Caco-2 (cell line): ENCODE results near the gene MR1. TPM values are rescaled to one million over a fixed set of nuclear protein-coding genes. Genes with fewer than 3 reads are reported as not detected.

Source experiments
- Bru-seq: library from RNA; stranded (reverse); fragments of 400-500 nt; gene quantifications from one replicate; lab custom pipeline; 2021; lab: Mats Ljungman, UMichigan
- BruChase-seq, 2 experiments: library from RNA; stranded (reverse); fragments of 400-500 nt; gene quantifications; one replicate each; lab custom pipeline; 2021; lab: Mats Ljungman, UMichigan
- BruUV-seq: library from RNA; stranded (reverse); fragments of 400-500 nt; replicated peaks from 2 replicates; lab custom pipeline; 2021; lab: Mats Ljungman, UMichigan
- CTCF ChIA-PET: fragments of 300-600 bp; sonication (Branson Sonifier 250); formaldehyde crosslinking; loops from one replicate; lab custom pipeline; 2022; ENCODE audit warnings: antibody characterized with exemption; lab: Charles Lee
- POLR2A ChIA-PET: fragments of 300-600 bp; sonication (Branson Sonifier 250); formaldehyde crosslinking; loops from one replicate; lab custom pipeline; 2022; ENCODE audit warnings: antibody characterized with exemption; lab: Charles Lee
- DNase-seq, 2 experiments: peaks; one replicate each; pipeline versions ENCODE4 v3.0.0 to v3.0.0-alpha.2; 2020 to 2022
- H3K27me3 ChIP-seq: replicated peaks from 2 replicates; pipeline ENCODE4 v1.6.0; 2011; ENCODE audit warnings: low read length; ENCODE audit not compliant: control insufficient read depth, insufficient read depth
- H3K36me3 ChIP-seq: 2 replicates; pipeline ENCODE4 v1.5.1; 2011; ENCODE audit warnings: low read length; ENCODE audit not compliant: control insufficient read depth, insufficient read depth
- H3K4me1 ChIP-seq: fragments of 250-450 bp; sonication (Bioruptor Pico); 2 replicates; pipeline ENCODE4 v1.5.1; 2020; ENCODE audit warnings: mild to moderate bottlenecking
- H3K4me3 ChIP-seq: 2 replicates; pipeline ENCODE4 v1.5.1; 2011; ENCODE audit warnings: low read depth, mild to moderate bottlenecking, control low read depth, low read length
- H3K9me3 ChIP-seq: fragments of 250-450 bp; sonication (Bioruptor Pico); 2 replicates; pipeline ENCODE4 v1.5.1; 2020; ENCODE audit warnings: mild to moderate bottlenecking, moderate library complexity
- H3K27ac Mint-ChIP-seq: one replicate; pipeline ENCODE4 v1.8.0; 2022; ENCODE audit warnings: mixed read lengths; ENCODE audit not compliant: unreplicated experiment
- H3K27me3 Mint-ChIP-seq: one replicate; pipeline ENCODE4 v1.8.0; 2022; ENCODE audit warnings: mixed read lengths; ENCODE audit not compliant: insufficient read depth, unreplicated experiment
- H3K36me3 Mint-ChIP-seq: one replicate; pipeline ENCODE4 v1.8.0; 2022; ENCODE audit warnings: mild to moderate bottlenecking, mixed read lengths; ENCODE audit not compliant: insufficient read depth, unreplicated experiment
- H3K4me1 Mint-ChIP-seq: one replicate; pipeline ENCODE4 v1.8.0; 2022; ENCODE audit warnings: low read depth, mixed read lengths; ENCODE audit not compliant: unreplicated experiment
- H3K4me3 Mint-ChIP-seq: one replicate; pipeline ENCODE4 v1.8.0; 2022; ENCODE audit warnings: mild to moderate bottlenecking, moderate library complexity, mixed read lengths; ENCODE audit not compliant: unreplicated experiment
- H3K9me3 Mint-ChIP-seq: one replicate; pipeline ENCODE4 v1.8.0; 2022; ENCODE audit warnings: mixed read lengths; ENCODE audit not compliant: unreplicated experiment
- intact Hi-C: fragments of 100-400 bp; cut with micrococcal nuclease; formaldehyde crosslinking; loops from one replicate; pipeline ENCODE4 v1.10.0; 2022; ENCODE audit not compliant: unreplicated experiment
- long read RNA-seq: library from polyadenylated mRNA; stranded (forward); transcript quantifications from one replicate; pipeline ENCODE4 v2.0.0, GENCODE V29; 2022
- total RNA-seq: library from RNA; stranded (reverse); gene quantifications from 2 replicates; pipeline ENCODE4 v1.2.3, GENCODE V29; 2022
- TF ChIP-seq, protein P1 (sequence below), 2 experiments: fragments of 200-600 bp in 1 of 2; IDR thresholded peaks; 1 replicate in 1 of 2; 2 replicates in 1 of 2; pipeline versions ENCODE4 v1.5.1 to v1.8.0; 2011 to 2022; ENCODE audit warnings: antibody characterized with exemption in 1 of 2, control low read depth in 1 of 2, inconsistent platforms in 1 of 2, low read depth in 1 of 2, low read length in 1 of 2, mild to moderate bottlenecking in 1 of 2, moderate library complexity in 1 of 2; ENCODE audit not compliant: insufficient read depth in 1 of 2, severe bottlenecking in 1 of 2, unreplicated experiment in 1 of 2

The MR1 gene
- total RNA-seq (2.4 and 2.5 TPM in 2 replicates), Bru-seq, nascent RNA (percentile 37 among the genes with signal in this experiment), BruChase-seq, experiment 1, labeled RNA remaining after a 2-hour chase (percentile 39 among the genes with signal in this experiment), BruChase-seq, experiment 2, labeled RNA remaining after a 6-hour chase (percentile 43 among the genes with signal in this experiment)
- long read RNA-seq, partial matches to known transcripts = 1 of 3 reads
- long read RNA-seq, other reads (novel, unspliced or antisense) = 2 of 3 reads

DNA sequence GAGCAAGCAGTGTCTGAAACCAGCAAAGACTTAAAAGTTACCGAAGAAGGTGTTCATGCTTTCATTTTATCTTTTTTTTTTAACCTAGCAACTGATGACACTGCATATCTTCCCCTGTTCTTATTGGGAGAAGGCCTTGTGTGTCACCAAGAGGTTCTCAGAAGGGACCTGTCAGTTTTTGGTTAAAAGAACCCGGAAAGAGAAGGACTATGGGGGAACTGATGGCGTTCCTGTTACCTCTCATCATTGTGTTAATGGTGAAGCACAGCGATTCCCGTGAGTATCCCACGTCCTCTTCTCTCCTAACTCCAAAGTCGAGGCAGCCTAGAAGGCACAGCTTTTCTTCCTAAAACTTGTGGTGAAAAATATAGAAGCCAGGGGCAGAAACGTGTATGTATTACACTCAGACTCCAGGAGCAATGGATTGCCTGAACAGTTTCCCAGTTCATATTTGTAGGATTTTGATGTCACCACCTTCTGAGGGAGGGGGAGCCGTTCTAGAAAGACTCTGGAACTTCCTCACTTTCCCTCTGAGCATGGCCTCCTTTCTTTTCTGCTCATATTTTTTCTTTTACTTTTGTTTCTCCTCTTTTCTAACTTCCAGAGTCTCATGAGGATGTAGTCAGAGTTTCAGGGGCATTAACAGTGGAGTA is at the start of gene MR1:
MR1 (plus strand) TSS at position 185 of the 653 bp plus-strand sequence; CDS start at position 210, 25 bp downstream.
- POLR2A ChIA-PET = no interaction called here
- Mint-ChIP-seq H3K4me3 (peak within 1 kb of the TSS; percentile 59), H3K9me3 (no peaks in the 10 kb centered on the region), H3K4me1 (peaks cover 7% of the 10 kb centered on the region), H3K36me3 (no peaks in the 10 kb centered on the region), H3K27ac (peak within 1 kb of the TSS; percentile 48), H3K27me3 (no peaks in the 10 kb centered on the region)
- peak in 1 of 2 experiments; percentile 48 for DNase-seq
- TSS peak; percentile 68 for BruUV-seq
- Histone ChIP-seq H3K4me3 (no peak within 1 kb of the TSS), H3K36me3 (no peaks in the 10 kb centered on the region), H3K4me1 (no peaks in the 10 kb centered on the region), H3K27me3 (no peaks in the 10 kb centered on the region), H3K9me3 (no peaks in the 10 kb centered on the region)
- intact Hi-C loops = no loop called here
- TF ChIP-seq, protein P1, sequence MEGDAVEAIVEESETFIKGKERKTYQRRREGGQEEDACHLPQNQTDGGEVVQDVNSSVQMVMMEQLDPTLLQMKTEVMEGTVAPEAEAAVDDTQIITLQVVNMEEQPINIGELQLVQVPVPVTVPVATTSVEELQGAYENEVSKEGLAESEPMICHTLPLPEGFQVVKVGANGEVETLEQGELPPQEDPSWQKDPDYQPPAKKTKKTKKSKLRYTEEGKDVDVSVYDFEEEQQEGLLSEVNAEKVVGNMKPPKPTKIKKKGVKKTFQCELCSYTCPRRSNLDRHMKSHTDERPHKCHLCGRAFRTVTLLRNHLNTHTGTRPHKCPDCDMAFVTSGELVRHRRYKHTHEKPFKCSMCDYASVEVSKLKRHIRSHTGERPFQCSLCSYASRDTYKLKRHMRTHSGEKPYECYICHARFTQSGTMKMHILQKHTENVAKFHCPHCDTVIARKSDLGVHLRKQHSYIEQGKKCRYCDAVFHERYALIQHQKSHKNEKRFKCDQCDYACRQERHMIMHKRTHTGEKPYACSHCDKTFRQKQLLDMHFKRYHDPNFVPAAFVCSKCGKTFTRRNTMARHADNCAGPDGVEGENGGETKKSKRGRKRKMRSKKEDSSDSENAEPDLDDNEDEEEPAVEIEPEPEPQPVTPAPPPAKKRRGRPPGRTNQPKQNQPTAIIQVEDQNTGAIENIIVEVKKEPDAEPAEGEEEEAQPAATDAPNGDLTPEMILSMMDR (IDR thresholded peaks at IDR 0.05; ENCODE audit: insufficient read depth in 1 of 2, low read depth in 1 of 2, low read length in 1 of 2, severe bottlenecking in 1 of 2, unreplicated experiment in 1 of 2) = no peak
- CTCF ChIA-PET = interaction anchor here (1.3 kb wide), 1 partner anchor 152 kb away, joined by 4 read pairs; no protein-coding TSS in a partner anchor

DNA sequence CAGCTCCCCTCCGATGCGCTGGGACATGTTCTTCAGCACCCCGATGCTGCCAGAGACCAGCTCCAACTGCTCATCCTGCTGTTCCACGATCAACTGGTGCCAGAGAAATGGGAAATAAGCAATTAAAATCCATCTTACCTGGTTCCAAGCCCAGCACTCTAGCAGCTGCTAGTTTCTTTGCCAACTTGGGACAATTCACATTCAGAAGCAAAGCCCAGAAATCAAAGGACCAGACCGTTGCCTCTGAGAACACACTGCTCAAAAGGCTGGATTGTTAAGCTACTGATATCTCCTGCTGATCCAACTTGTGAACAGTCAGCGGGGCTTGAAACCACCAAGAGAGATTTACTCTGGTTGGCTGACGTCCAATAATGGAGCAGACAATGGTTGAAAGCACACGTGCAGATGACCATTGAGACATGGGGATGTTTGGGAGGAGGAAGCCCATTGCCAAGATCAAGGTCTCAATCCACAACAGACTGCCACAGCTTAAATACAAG is 45.5 kb upstream of the MR1 start:
- Mint-ChIP-seq H3K27ac (no peak overlapping the region), H3K4me3 (no peak overlapping the region), H3K36me3 (peaks cover 58% of the 10 kb centered on the region), H3K4me1 (no peaks in the 10 kb centered on the region), H3K9me3 (no peaks in the 10 kb centered on the region), H3K27me3 (no peaks in the 10 kb centered on the region)
- no peaks in the 10 kb centered on the region for H3K9me3 ChIP-seq
- TF ChIP-seq, protein P1 (IDR thresholded peaks at IDR 0.05; ENCODE audit: insufficient read depth in 1 of 2, low read depth in 1 of 2, low read length in 1 of 2, severe bottlenecking in 1 of 2, unreplicated experiment in 1 of 2) = no peak
- no peaks in the 10 kb centered on the region for H3K27me3 ChIP-seq
- ChIA-PET POLR2A (no interaction called here), CTCF (no interaction called here)
- no peaks in the 10 kb centered on the region; the same call in 1 of the 2 replicates for H3K4me1 ChIP-seq
- BruUV-seq = no TSS peak
- DNase-seq = no peak
- peaks cover 7% of the 10 kb centered on the region for H3K36me3 ChIP-seq
- H3K4me3 ChIP-seq = no peak overlapping the region
- intact Hi-C loops = no loop called here

DNA sequence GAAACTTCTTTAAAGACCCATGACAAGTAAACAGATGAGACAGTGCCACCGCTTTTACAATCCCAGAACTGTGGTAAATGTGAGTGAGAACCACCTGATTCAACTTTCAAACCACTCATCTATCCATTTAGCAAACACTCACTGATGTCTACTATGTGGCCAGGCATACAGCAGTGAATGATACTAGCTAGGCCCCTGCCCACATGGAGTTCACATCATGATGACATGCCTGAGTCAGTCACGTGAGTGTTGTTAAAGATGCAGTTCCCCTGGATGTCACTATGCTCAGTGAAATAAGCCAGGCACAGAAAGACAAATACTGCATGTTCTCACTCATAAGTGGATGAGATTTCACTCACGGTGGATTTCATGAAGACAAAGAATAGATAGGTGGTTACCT is 39.5 kb upstream of the MR1 start:
- POLR2A ChIA-PET = no interaction called here
- Histone ChIP-seq H3K4me3 (no peak overlapping the region), H3K4me1 (no peaks in the 10 kb centered on the region; the same call in 1 of the 2 replicates), H3K36me3 (peaks cover 2% of the 10 kb centered on the region), H3K9me3 (no peaks in the 10 kb centered on the region), H3K27me3 (no peaks in the 10 kb centered on the region)
- Mint-ChIP-seq H3K4me3 (no peak overlapping the region), H3K27ac (no peak overlapping the region), H3K9me3 (no peaks in the 10 kb centered on the region), H3K4me1 (peaks cover 6% of the 10 kb centered on the region), H3K27me3 (no peaks in the 10 kb centered on the region), H3K36me3 (peaks cover 45% of the 10 kb centered on the region)
- no TSS peak for BruUV-seq
- CTCF ChIA-PET = no interaction called here
- TF ChIP-seq, protein P1 (IDR thresholded peaks at IDR 0.05; ENCODE audit: insufficient read depth in 1 of 2, low read depth in 1 of 2, low read length in 1 of 2, severe bottlenecking in 1 of 2, unreplicated experiment in 1 of 2) = no peak
- intact Hi-C loops = no loop called here
- DNase-seq = no peak
